ENCODE data around the gene RYR3.

DNA sequence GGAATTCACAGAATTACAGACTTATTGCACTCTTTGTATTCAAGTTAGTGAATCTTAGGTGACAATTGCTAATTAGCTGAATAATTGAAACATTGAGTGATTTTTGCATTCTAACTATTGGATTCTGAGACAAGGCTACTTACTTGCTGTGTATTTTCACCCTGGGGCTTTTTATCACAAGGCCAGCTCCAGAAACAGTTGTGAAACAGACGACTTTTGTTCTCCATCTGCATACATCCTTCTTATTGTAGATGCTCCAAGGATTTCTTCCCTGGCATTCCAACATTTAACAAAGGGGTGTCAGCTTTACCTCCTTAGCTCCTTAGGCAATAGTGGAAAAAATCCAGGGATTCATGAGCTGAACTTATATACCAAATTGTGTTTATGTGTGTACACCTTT lies 424.4 kb downstream of the RYR3 start:
- TF ChIP-seq, protein P1, sequence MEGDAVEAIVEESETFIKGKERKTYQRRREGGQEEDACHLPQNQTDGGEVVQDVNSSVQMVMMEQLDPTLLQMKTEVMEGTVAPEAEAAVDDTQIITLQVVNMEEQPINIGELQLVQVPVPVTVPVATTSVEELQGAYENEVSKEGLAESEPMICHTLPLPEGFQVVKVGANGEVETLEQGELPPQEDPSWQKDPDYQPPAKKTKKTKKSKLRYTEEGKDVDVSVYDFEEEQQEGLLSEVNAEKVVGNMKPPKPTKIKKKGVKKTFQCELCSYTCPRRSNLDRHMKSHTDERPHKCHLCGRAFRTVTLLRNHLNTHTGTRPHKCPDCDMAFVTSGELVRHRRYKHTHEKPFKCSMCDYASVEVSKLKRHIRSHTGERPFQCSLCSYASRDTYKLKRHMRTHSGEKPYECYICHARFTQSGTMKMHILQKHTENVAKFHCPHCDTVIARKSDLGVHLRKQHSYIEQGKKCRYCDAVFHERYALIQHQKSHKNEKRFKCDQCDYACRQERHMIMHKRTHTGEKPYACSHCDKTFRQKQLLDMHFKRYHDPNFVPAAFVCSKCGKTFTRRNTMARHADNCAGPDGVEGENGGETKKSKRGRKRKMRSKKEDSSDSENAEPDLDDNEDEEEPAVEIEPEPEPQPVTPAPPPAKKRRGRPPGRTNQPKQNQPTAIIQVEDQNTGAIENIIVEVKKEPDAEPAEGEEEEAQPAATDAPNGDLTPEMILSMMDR (conservative IDR thresholded peaks at IDR 0.05; ENCODE audit: low read depth, low read length), result no peak
- TF ChIP-seq EZH2 (IDR thresholded peaks at IDR 0.05; ENCODE audit: low read length, unreplicated experiment), result no peak
